Activated CD8-positive, alpha-beta memory T cell treated with anti-CD3 and anti-CD28 coated beads, Interleukin-2, amount 50 U/mL, for 4 hours (primary cell): ENCODE results near the gene SHANK2.

ENCODE experiments used
- DNase-seq: peaks from one replicate; pipeline ENCODE4 v3.0.0-alpha.2; 2020

The SHANK2 gene

DNA sequence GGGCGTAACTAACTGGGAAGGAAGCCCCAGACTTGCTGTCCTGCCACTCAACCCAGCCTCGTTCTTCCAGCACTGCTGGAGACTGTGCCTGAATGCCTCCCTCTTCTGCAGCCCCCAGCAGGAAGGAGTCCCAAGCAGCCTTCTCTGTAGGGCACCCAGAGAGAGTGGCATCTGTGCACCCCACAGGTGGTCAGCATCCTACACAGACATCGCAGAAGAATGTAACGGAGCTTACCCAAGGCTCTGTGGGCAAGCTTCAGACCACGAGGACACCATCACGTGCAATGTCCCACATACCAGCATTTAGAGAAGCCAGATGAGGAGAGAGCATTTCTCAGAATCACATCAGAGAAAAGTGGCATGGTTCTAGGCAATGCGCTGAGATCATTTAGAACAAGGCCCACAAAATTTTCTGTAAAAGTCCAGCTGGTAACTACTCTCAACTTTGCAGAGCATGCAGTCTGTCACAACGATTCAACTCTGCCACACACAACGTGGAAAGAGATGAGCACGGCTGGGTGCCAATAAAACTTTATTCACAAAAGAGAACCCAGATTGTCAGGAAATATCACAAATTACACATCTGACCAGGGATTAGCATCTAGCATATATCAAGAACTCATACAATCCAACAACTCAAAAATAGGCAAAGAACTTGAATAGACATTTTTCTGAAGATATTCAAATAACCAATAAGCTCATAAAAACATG, 33.4 kb downstream of the SHANK2 start:
- DNase-seq: no peak

GRCh38 chr11:71215425-71215965, 36.9 kb downstream of the SHANK2 start:
- no peak for DNase-seq

DNA sequence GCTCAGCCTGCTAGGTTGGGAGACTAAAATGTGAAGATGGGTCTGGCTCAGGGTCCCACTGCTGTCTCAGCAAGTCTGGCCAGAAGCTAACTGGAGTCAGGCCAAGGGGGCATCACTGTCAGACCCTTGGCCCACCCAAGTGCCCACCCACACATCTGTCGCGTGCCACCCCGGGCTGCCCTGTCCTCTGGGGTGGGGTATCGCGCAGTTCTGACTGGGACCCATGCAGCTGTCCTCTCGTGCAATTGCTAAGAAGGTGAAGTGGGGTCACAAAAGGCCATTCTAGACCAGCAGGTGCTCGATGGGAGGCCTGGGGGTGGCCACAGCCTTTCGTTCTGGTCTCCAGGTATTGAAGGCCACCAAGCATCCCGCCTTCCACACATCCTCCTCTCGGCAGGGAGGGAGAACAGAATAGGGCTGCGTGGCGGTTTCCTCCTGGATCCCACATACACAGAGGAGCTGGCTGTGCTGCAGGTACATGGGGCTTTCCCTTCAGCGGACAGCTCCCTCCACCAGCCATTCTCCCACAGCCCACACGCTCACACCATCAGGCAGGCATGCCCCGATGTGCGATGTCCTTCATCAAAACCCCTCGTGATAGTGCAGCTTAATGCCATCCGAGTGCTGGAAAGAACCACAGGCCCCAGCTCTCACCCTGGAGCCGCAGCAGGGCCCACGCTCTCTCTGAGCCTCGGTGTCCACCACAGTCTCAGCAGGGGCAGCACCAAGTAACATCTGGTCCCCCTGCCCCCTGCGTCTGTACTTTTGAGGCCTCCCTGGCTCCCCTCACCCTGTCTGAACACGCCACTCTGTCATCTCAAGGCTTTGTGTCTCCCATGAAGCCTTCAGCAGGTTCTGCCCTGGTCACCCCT, 37.6 kb downstream of the SHANK2 start:
- DNase-seq: no peak

DNA sequence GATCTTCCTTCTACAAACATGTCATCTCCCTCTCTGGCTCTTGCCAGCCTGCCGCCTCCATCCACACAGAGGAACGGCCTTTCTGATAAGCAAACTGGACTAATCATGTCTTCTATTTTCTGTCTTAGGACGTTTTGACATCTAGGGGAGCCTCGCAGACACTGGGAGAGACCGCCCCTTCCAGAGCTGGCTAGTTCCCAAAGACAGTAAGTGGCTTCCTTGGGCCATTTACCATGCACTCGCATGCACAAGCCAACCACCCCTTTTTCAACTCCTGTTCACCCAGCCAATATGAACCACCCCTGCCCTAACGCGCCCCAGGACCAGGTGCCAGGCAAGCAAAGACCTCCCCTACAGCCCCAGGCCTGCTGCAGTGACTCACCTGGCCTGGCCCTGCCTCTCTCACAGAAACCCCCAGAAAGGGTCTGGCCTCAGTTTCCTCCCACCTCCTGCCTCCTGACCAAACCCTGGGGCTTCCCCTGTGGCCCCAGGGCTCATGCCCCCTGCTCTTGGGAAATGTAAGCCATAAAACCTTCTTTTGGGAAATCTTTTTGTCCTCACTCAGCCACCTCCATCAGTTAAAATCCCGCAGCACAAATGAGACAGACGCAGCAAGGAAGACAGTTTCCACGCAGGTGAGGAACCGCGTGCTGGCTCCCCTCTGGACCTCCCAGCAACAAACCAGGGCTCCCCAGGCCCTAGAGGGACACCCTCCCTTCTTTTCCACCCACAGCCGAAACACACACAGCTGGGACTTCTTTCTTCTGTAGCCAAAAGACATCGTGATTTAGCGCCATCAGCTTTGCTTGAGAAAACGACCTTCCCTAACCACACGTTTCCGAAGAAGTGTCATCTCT, 38.5 kb downstream of the SHANK2 start:
- no peak for DNase-seq

GRCh38 chr11:71212871-71213559, 39.4 kb downstream of the SHANK2 start:
- no peak for DNase-seq

DNA sequence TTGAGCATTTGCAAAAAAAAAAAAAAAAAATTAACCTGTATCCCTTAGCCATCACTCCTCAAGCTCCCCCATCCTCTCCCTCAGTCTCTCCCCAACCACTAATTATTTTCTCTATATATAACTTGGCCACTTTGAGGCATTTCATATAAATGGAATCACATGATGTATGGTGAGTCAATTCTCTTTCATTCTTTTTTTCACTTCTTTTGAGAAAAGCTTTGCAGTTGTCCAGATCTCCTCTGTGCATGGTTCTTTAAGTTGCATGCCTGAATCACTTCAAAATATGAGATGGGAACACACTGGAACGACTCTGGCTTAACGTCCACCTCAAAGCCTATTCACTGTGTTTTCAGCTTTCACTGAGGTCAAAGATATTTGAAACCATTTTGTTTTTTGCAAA, 40.7 kb downstream of the SHANK2 start:
- DNase-seq: no peak

- no peak for DNase-seq
These were observed 41.5 kb downstream of the SHANK2 start for GRCh38 chr11:71210861-71211260.

- no peak for DNase-seq
These were observed 42.7 kb downstream of the SHANK2 start for GRCh38 chr11:71209656-71210055.

DNA sequence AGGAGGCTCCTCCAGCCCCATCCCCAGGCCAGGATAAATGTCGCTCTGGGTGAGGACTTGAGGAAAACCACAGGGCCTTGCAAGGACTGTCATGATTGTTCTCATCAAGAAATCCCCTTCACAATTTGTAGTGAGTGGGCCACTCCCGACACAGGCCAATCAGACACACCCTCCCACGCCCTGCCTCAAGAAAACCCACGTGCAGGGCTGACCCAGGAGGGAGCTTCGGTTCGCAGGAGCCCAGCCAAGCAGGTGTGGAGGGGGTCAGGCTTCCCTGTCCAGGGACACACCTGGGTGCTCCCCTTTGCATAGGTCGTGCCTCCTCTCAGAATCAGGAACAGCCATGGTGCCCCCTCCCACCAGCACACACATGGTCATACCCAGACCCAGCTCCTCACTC, 43.2 kb downstream of the SHANK2 start:
- no peak for DNase-seq

DNA sequence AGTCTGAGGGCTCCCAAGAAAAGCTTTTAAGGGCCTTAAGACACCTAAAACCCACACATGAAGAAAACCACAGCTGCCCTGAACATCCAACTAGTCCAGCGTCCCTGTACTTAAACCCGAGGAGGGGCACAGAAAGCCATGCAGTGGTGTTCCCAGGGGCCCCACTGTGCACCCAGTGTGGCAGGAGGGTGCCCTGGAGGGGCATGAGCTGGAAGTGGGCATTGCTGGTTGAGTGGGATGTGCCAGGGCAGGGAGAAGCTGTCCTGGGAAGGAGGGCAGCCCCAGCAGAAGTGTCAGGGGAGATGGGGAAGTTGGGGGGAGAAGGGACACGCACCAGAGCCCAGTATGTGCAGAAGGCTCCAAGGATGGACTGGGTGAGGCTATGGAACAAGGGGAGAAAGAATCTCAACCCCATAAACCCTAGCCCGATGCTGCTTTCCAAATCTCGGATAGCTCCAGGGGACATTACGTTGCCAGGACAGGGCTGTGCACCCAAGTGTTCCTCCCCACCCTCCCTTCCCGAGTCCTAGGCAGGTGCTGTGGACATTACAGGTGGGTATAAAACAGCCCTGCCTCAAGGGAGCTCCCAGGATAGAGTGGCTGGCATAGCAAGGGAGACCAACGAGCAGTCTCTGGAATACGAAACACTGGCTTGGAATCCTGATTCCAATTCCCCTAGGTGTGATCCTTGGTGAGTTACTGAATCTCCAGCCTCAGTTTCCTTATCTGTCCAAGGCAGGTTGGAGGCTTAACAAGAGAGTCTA, 44.2 kb downstream of the SHANK2 start:
- no peak for DNase-seq

- no peak for DNase-seq
These were observed 44.8 kb downstream of the SHANK2 start for GRCh38 chr11:71207563-71207962.

DNA sequence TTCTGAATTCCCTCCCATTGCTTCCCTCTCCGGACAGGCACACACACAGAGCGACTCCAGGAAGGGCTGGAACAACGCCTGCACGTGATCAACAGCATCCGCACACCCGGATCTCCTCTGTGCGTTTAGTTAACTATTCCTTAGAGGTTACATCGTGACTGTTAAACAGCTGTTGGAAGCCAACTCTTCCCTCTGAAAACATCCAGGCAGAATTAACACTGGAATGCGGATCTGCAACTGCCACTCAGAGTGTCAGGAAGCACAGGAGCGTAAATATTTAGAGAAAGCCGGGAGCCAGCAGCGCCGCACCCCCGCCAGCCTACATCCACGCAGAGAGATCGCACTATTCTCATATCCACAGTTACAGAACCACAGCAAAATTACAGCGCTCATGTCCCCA, 46.2 kb downstream of the SHANK2 start:
- DNase-seq: no peak

GRCh38 chr11:71204748-71205664, 47.4 kb downstream of the SHANK2 start:
- no peak for DNase-seq

GRCh38 chr11:71204294-71204693, 48.1 kb downstream of the SHANK2 start:
- DNase-seq: no peak

DNA sequence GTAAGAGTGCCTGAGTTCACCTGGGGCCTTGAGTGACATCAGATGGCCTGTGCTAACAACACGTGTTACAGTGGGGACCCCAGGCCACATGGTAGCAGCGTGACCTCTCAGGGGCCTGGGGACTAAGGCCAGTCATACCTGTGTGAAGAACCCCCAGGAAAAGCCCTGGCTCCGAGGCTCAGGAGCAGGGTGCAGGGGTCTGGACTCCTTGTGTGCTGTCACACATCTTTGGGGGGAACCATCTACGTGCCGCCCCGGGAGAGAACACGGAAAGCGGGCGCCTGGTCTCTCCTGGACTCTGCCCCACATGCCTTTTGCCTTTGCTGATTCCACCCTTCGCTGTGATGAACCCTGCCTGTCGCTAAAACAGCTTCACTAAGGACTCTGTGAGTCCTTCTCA, 48.7 kb downstream of the SHANK2 start:
- no peak for DNase-seq

DNA sequence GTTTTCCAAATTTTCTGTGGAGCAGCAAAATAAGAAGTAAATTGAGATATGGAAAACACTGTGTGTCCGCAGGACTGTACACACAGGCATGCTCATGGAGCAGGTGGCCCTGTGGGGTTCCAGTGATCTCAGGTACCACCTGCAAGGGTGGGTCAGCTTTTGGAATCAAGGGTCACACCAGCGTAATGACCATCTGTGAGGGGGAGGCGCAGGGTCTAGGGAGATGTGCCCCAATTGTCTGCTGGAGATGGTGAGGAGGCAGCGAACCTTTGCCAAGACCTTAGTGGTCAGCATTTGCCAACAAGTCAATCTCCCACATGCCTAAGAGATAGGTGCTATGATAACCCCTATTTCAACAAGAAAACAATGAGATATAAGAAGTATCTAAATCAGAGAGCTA, 49.4 kb downstream of the SHANK2 start:
- DNase-seq: no peak

- no peak for DNase-seq
These were observed 49.8 kb downstream of the SHANK2 start for GRCh38 chr11:71202598-71202944.
